ENCODE results near the gene HOXD11. TPM values are rescaled to one million over a fixed set of nuclear protein-coding genes. Genes with fewer than 3 reads are reported as not detected.

The HOXD11 gene
- total RNA-seq, 4 donors from 2014 or later: not detected

DNA sequence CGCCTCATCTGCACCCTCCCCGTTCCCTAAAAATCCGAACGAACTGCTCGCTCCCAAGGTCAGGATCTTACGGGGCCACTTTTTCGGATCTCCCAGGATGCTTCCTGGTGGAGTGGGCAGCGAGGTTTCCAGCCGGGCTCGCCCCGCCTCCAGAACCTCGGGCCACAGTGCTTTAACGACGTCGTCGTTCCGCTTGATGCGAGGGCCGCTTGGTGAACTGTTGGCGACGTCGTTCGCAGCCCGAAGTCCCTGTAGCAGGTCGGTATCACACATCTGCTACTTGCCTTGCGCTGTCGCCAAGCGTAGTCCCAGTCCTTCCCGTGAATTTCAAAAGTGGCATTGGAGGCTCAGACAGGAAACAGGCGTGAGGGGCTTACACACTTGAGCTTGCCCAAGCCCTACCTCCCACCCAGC, 38.7 kb upstream of the HOXD11 start:
- no peak overlapping the region for H3K27ac ChIP-seq
- 6 to 9% methylated on average over 13 to 26 of the region's 30 CpGs for WGBS, 2 donors
- peaks cover 53% of the 10 kb centered on the region for H3K27me3 ChIP-seq
- no peaks in the 10 kb centered on the region for H3K9me3 ChIP-seq
- TF ChIP-seq, protein P1, sequence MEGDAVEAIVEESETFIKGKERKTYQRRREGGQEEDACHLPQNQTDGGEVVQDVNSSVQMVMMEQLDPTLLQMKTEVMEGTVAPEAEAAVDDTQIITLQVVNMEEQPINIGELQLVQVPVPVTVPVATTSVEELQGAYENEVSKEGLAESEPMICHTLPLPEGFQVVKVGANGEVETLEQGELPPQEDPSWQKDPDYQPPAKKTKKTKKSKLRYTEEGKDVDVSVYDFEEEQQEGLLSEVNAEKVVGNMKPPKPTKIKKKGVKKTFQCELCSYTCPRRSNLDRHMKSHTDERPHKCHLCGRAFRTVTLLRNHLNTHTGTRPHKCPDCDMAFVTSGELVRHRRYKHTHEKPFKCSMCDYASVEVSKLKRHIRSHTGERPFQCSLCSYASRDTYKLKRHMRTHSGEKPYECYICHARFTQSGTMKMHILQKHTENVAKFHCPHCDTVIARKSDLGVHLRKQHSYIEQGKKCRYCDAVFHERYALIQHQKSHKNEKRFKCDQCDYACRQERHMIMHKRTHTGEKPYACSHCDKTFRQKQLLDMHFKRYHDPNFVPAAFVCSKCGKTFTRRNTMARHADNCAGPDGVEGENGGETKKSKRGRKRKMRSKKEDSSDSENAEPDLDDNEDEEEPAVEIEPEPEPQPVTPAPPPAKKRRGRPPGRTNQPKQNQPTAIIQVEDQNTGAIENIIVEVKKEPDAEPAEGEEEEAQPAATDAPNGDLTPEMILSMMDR (IDR thresholded peaks at IDR 0.05): no peak
- TF ChIP-seq POLR2A (IDR thresholded peaks at IDR 0.05): no peak
- intact Hi-C loops (cut with DNase I): no loop called here
- H3K4me1 ChIP-seq: peaks cover 5 to 16% of the 10 kb centered on the region in 2 donors
- no peak for DNase-seq
- no peak overlapping the region for H3K4me3 ChIP-seq (replicated peaks in 1 of 3)
- no peaks in the 10 kb centered on the region for H3K36me3 ChIP-seq

- Histone ChIP-seq H3K4me1 (peaks cover 5 to 16% of the 10 kb centered on the region in 2 donors), H3K36me3 (no peaks in the 10 kb centered on the region), H3K27ac (no peak overlapping the region), H3K27me3 (peaks cover 76% of the 10 kb centered on the region), H3K9me3 (no peaks in the 10 kb centered on the region), H3K4me3 (replicated peaks in 1 of 3) (no peak overlapping the region)
- intact Hi-C loops (cut with DNase I): no loop called here
- no peak for DNase-seq
- TF ChIP-seq, protein P1 (IDR thresholded peaks at IDR 0.05): no peak
- no peak for TF ChIP-seq POLR2A (IDR thresholded peaks at IDR 0.05)
- 9% methylated on average over 16 to 28 of the region's 58 CpGs for WGBS, 2 donors
These were observed 35.5 kb upstream of the HOXD11 start for GRCh38 chr2:176071330-176072291.

DNA sequence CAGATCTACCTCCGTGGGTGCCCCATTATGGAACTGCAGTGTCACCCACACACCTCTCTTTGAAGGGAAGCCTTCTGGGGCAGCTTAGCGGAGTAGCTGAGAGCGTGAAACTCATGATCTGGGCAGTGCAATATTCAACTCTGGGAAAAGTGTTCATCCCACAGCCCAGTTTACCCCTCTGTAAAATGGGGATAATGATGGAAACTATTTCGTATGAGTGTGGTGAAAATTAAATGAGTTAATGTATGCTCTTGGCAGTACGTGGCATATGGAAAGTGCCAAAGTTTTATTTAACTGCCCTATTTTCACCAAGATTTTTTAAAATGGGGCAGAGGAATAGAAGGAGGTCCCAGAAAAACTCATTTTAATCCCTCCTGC, 34.8 kb upstream of the HOXD11 start:
- no peak overlapping the region for H3K4me3 ChIP-seq (replicated peaks in 1 of 3)
- H3K27me3 ChIP-seq: peaks cover 77% of the 10 kb centered on the region
- DNase-seq: no peak
- peaks cover 5 to 10% of the 10 kb centered on the region in 2 donors for H3K4me1 ChIP-seq
- WGBS, 2 donors: 22 to 30% methylated on average over 5 of the region's 5 CpGs
- intact Hi-C loops (cut with DNase I): no loop called here
- no peak overlapping the region for H3K27ac ChIP-seq
- no peaks in the 10 kb centered on the region for H3K9me3 ChIP-seq
- TF ChIP-seq, protein P1 (IDR thresholded peaks at IDR 0.05): no peak
- TF ChIP-seq POLR2A (IDR thresholded peaks at IDR 0.05): no peak
- H3K36me3 ChIP-seq: no peaks in the 10 kb centered on the region

GRCh38 chr2:176072951-176073904, 33.9 kb upstream of the HOXD11 start:
- Histone ChIP-seq H3K4me3 (replicated peaks in 1 of 3) (no peak overlapping the region), H3K4me1 (peaks cover 1 to 4% of the 10 kb centered on the region in 2 donors), H3K36me3 (no peaks in the 10 kb centered on the region), H3K9me3 (no peaks in the 10 kb centered on the region), H3K27me3 (peaks cover 77% of the 10 kb centered on the region), H3K27ac (no peak overlapping the region)
- no peak for DNase-seq
- intact Hi-C loops (cut with DNase I): no loop called here
- WGBS, 2 donors: 6 to 10% methylated on average over 19 to 20 of the region's 29 CpGs
- TF ChIP-seq POLR2A (IDR thresholded peaks at IDR 0.05): no peak
- TF ChIP-seq, protein P1 (IDR thresholded peaks at IDR 0.05): no peak
